HepG2 (cell line): ENCODE measurements around the gene AXDND1. TPM values are rescaled to one million over a fixed set of nuclear protein-coding genes. Genes with fewer than 3 reads are reported as not detected.

Experiments
- ATAC-seq: fragments of 200-7000 bp; cut with Tn5 transposase; 3 replicates; pipeline ENCODE4 v1.9.1; 2020; ENCODE audit warnings: mild to moderate bottlenecking, moderate library complexity
- BruUV-seq: library from RNA; stranded (reverse); fragments of 400-500 nt; replicated peaks from 2 replicates; lab custom pipeline; 2021; lab: Mats Ljungman, UMichigan
- CTCF ChIA-PET: fragments of 300-600 bp; formaldehyde crosslinking; extraction: SDS; loops from one replicate; lab custom pipeline; 2021; ENCODE audit warnings: low total read pairs, inconsistent platforms, low intra/inter-chr PET ratio; lab: Yijun Ruan, JAX
- POLR2A ChIA-PET: fragments of 350-600 bp; sonication (Branson Sonifier 250); formaldehyde crosslinking; loops from one replicate; lab custom pipeline; 2020; ENCODE audit warnings: antibody characterized with exemption, inconsistent platforms; lab: Yijun Ruan, JAX
- DNase-seq: peaks from one replicate; pipeline ENCODE4 v3.0.0-alpha.2; 2015; ENCODE audit warnings: low spot score
- FAIRE-seq: peaks from 3 replicates; lab custom pipeline; 2011; peaks lifted over from hg19 to GRCh38; lab: Jason Lieb, UNC
- H2AFZ ChIP-seq: one replicate; pipeline ENCODE4 v1.6.1; 2011; ENCODE audit warnings: low read length, inconsistent platforms
- H3K27ac ChIP-seq: fragments of 300-600 bp; 3 replicates; pipeline ENCODE4 v1.8.0; 2011; ENCODE audit warnings: mixed run types, mild to moderate bottlenecking, mixed read lengths, low read length, inconsistent platforms; ENCODE audit not compliant: insufficient read depth; ENCODE audit errors: extremely low read length
- H3K27me3 ChIP-seq, 2 experiments: fragments of 200-600 bp in 1 of 2; 2 replicates in 1 of 2; 3 replicates in 1 of 2; pipeline versions ENCODE4 v1.6.0 to v1.8.0; 2011; ENCODE audit warnings: low read length in 2 of 2, mild to moderate bottlenecking in 2 of 2, moderate library complexity in 2 of 2, inconsistent platforms in 1 of 2; ENCODE audit not compliant: insufficient read depth in 2 of 2, control insufficient read depth in 1 of 2
- H3K36me3 ChIP-seq, 2 experiments: fragments of 200-600 bp in 1 of 2; replicated peaks in 1 of 2; 2 replicates in 1 of 2; 3 replicates in 1 of 2; pipeline versions ENCODE4 v1.5.1 to v1.8.0; 2011; ENCODE audit warnings: low read length in 2 of 2, inconsistent platforms in 1 of 2; ENCODE audit not compliant: insufficient read depth in 2 of 2, control insufficient read depth in 1 of 2
- H3K4me1 ChIP-seq: 2 replicates; pipeline ENCODE4 v1.5.1; 2012; ENCODE audit warnings: low read length, inconsistent platforms; ENCODE audit not compliant: insufficient read depth
- H3K4me2 ChIP-seq: 2 replicates; pipeline ENCODE4 v1.6.0; 2011; ENCODE audit warnings: low read depth, low read length, inconsistent platforms
- H3K4me3 ChIP-seq, 3 experiments: fragments of 200-600 bp in 1 of 3; sonication (generic), shearing (Covaris generic) in 1 of 3; replicated peaks in 1 of 3; 2 replicates each; pipeline ENCODE4 v1.5.1; 2011 to 2016; ENCODE audit warnings: low read length in 3 of 3, inconsistent platforms in 2 of 3, low read depth in 2 of 3, mild to moderate bottlenecking in 2 of 3, control low read depth in 1 of 3, mixed read lengths in 1 of 3; ENCODE audit not compliant: insufficient read depth in 1 of 3
- H3K79me2 ChIP-seq: one replicate; pipeline ENCODE4 v1.6.1; 2011; ENCODE audit warnings: low read length, inconsistent platforms; ENCODE audit not compliant: insufficient read depth
- H3K9ac ChIP-seq: 2 replicates; pipeline ENCODE4 v1.6.0; 2011; ENCODE audit warnings: mild to moderate bottlenecking, low read depth, low read length, inconsistent platforms; ENCODE audit not compliant: insufficient read depth
- H3K9me3 ChIP-seq: 2 replicates; pipeline ENCODE4 v1.5.1; 2012; ENCODE audit warnings: mild to moderate bottlenecking, low read length
- H4K20me1 ChIP-seq: 2 replicates; pipeline ENCODE4 v1.6.0; 2011; ENCODE audit warnings: inconsistent platforms, mild to moderate bottlenecking, low read length, moderate library complexity; ENCODE audit not compliant: insufficient read depth
- CERS6 ChIP-seq: sonication (generic); formaldehyde crosslinking; IDR thresholded peaks from 2 replicates; pipeline ENCODE4 v1.5.0; 2020; ENCODE audit warnings: missing genetic modification reagents
- NFKBIZ ChIP-seq: IDR thresholded peaks from 2 replicates; pipeline ENCODE4 v1.6.1; 2018; ENCODE audit warnings: missing genetic modification reagents, missing compliant biosample characterization
- NR0B2 ChIP-seq: sonication (generic); formaldehyde crosslinking; IDR thresholded peaks from 2 replicates; pipeline ENCODE4 v1.4.0; 2020; ENCODE audit warnings: mild to moderate bottlenecking, missing genetic modification reagents
- POGZ ChIP-seq: sonication (generic); formaldehyde crosslinking; IDR thresholded peaks from 2 replicates; pipeline ENCODE4 v1.4.0; 2020; ENCODE audit warnings: mild to moderate bottlenecking, missing genetic modification reagents
- SOX13 ChIP-seq, 3 experiments: fragments of 450-650 bp in 1 of 3; sonication (generic) in 1 of 3; formaldehyde crosslinking in 1 of 3; IDR thresholded peaks in 2 of 3; conservative IDR thresholded peaks in 1 of 3; 2 replicates each; pipeline versions ENCODE4 v1.5.0 to v1.6.1; 2016 to 2020; ENCODE audit warnings: antibody characterized with exemption in 1 of 3, mild to moderate bottlenecking in 1 of 3, missing compliant biosample characterization in 1 of 3, missing genetic modification reagents in 1 of 3, moderate library complexity in 1 of 3
- ZNF556 ChIP-seq: sonication (generic); formaldehyde crosslinking; IDR thresholded peaks from 2 replicates; pipeline ENCODE4 v1.4.0; 2020; ENCODE audit warnings: mild to moderate bottlenecking, missing genetic modification reagents, borderline replicate concordance
- ZNF607 ChIP-seq: sonication (generic); formaldehyde crosslinking; IDR thresholded peaks from 2 replicates; pipeline ENCODE4 v1.5.1; 2020; ENCODE audit warnings: missing genetic modification reagents, mild to moderate bottlenecking, borderline replicate concordance
- WGBS: methylation state at CpG from one replicate; pipeline ENCODE4 v1.1.6; 2017; ENCODE audit warnings: low lambda C conversion rate; 5-methylcytosine and 5-hydroxymethylcytosine counted together
- in situ Hi-C: cut with HindIII; loops from 2 replicates; pipeline ENCODE4 v1.10.0; 2017; ENCODE audit warnings: low pct_unique_long_range_greater_than_20kb; ENCODE audit not compliant: extremely low pct_ligation_motif_present
- intact Hi-C: fragments of 100-400 bp; cut with micrococcal nuclease; formaldehyde crosslinking; loops from one replicate; pipeline ENCODE4 v1.10.0; 2022; ENCODE audit not compliant: unreplicated experiment
- polyA plus RNA-seq, 8 experiments: library from polyadenylated mRNA; depleted of rRNA in 3 of 8; stranded (reverse) in 7 of 8; unstranded in 1 of 8; fragments of >200 nt; fragmentation: Illumina TruSeq in 4 of 8; extraction: Trizol in 4 of 8; gene quantifications; 2 replicates each; pipeline versions ENCODE4 v1.2.1 to v1.2.3, GENCODE V29; 2011 to 2016; ENCODE audit warnings: low read depth in 4 of 8, missing spikeins in 1 of 8, mixed read lengths in 1 of 8; ENCODE audit not compliant: insufficient read depth in 1 of 8
- total RNA-seq, 5 experiments: library from RNA; depleted of rRNA; stranded (reverse); fragments of >200 nt; fragmentation: Illumina TruSeq; extraction: Trizol; gene quantifications; 2 replicates each; pipeline ENCODE4 v1.2.3, GENCODE V29; 2016; ENCODE audit warnings: low read depth in 1 of 5
- TF ChIP-seq, protein P1 (sequence below): sonication (generic); formaldehyde crosslinking; IDR thresholded peaks from 2 replicates; pipeline ENCODE4 v1.5.1; 2020; ENCODE audit warnings: missing genetic modification reagents, mild to moderate bottlenecking, borderline replicate concordance

Gene AXDND1
- total and polyA plus RNA-seq, 2 of the 13 experiments (the other 11 are each of a cell fraction or from before 2014, with no cell fraction given), result 0.15 to 0.40 TPM

DNA sequence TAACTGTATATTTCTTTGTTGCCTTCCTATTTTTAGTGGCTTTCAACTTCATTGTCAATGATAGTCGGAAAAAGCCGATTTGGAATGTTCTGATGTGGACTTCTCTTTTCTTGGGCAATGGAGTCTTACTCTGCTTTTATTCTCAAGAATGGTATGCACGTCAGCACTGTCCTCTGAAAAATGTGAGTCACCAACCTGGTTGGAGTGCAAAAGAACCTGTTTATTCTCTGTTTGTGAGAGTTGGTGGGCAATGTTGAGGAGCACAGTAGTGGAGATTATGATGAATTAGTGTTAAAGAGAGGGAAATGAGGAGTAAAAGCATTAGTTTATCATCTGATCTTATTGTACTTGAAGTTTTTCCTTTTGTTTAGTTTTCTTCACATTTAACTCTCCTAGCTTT, 14.5 kb upstream of the AXDND1 start:
- Histone ChIP-seq H3K4me3 (no peak overlapping the region), H3K36me3 (peaks cover 2 to 36% of the 10 kb centered on the region in 2 experiments; a peak in 3 of 5 replicates), H3K9me3 (no peaks in the 10 kb centered on the region), H3K9ac (no peak overlapping the region), H3K4me1 (no peaks in the 10 kb centered on the region), H3K27me3 (no peaks in the 10 kb centered on the region), H3K79me2 (no peaks in the 10 kb centered on the region), H4K20me1 (no peaks in the 10 kb centered on the region), H3K27ac (no peak overlapping the region), H3K4me2 (no peak overlapping the region), H2AFZ (no peak overlapping the region)
- ATAC-seq (no peak), FAIRE-seq (no peak), DNase-seq (no peak)
- CTCF ChIA-PET, result no interaction called here
- BruUV-seq, result no TSS peak
- intact Hi-C loops, result no loop called here
- 96% methylated on average over 3 of the region's 3 CpGs for WGBS
- no peak for TF ChIP-seq CERS6 (CRISPR knock-in tag)
- TF ChIP-seq, protein P1, sequence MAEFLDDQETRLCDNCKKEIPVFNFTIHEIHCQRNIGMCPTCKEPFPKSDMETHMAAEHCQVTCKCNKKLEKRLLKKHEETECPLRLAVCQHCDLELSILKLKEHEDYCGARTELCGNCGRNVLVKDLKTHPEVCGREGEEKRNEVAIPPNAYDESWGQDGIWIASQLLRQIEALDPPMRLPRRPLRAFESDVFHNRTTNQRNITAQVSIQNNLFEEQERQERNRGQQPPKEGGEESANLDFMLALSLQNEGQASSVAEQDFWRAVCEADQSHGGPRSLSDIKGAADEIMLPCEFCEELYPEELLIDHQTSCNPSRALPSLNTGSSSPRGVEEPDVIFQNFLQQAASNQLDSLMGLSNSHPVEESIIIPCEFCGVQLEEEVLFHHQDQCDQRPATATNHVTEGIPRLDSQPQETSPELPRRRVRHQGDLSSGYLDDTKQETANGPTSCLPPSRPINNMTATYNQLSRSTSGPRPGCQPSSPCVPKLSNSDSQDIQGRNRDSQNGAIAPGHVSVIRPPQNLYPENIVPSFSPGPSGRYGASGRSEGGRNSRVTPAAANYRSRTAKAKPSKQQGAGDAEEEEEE (CRISPR knock-in tag), result no peak
- no peak for TF ChIP-seq NFKBIZ (CRISPR knock-in tag)
- TF ChIP-seq SOX13 (IDR thresholded peaks at IDR 0.05), result no peak
- no peak for TF ChIP-seq SOX13 (CRISPR knock-in tag; conservative IDR thresholded peaks at IDR 0.05 in 1 of 2, IDR thresholded peaks at IDR 0.05 in 1 of 2)
- no peak for TF ChIP-seq POGZ
- no peak for TF ChIP-seq ZNF607 (CRISPR knock-in tag)
- no peak for TF ChIP-seq ZNF556 (CRISPR knock-in tag)
- no peak for TF ChIP-seq NR0B2 (CRISPR knock-in tag)
- POLR2A ChIA-PET, result no interaction called here
- in situ Hi-C loops, result loop anchor here (25.0 kb wide), 1 partner anchor 589 kb away; no protein-coding TSS in a partner anchor
